ENCODE measurements around the gene SPTBN1.
A peak's percentile ranks its signal among the peaks of the same experiment; 100 is the strongest.
"Not testable (repeated sequence)": the region's sequence is repeated elsewhere in the genome, so short reads cannot be mapped to it uniquely, and the experiment has no call there.

The SPTBN1 gene

DNA sequence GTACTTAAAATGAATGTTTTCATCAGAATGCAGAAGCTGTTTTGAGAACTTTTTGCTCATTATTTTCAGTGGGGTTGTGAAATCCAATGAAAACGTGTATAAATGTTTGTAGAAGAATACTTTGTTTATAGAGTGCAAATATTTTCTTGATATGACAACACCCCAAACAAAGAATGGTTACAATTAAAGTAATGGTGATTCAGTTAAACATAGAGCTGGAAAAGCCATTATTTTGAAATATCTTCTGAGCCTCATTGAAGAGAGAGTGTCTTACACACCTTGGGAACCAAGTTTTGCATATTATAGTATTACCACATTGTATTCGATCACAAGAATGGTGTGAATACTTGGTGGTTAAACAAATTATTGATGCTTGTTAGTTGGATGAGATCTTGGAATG, 48.7 kb downstream of the SPTBN1 start:
- no peak for DNase-seq

DNA sequence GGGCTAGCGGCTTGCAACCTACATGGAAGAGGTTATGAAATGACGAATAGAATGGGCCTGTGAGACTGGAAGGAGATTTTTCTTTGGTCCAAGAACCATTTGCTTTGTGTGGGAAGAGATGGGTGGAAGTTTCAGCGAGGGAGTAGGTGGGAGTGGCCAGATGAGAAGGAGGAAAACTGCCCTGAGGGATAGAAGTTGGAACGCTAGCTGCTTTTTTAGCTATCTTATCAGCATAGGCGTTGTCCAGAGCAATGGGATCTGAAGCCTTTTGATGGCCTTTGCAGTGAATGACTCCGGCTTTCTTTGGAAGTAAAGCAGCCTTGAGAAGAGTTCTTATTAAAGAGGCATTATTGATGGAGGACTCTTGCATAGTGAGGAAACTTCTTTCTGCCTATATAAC, 52.4 kb downstream of the SPTBN1 start:
- DNase-seq = no peak

- not testable (repeated sequence) for DNase-seq
Measured at GRCh38 chr2:54509043-54509442, 52.9 kb downstream of the SPTBN1 start.

GRCh38 chr2:54510916-54511315, 54.8 kb downstream of the SPTBN1 start:
- no peak for DNase-seq

DNA sequence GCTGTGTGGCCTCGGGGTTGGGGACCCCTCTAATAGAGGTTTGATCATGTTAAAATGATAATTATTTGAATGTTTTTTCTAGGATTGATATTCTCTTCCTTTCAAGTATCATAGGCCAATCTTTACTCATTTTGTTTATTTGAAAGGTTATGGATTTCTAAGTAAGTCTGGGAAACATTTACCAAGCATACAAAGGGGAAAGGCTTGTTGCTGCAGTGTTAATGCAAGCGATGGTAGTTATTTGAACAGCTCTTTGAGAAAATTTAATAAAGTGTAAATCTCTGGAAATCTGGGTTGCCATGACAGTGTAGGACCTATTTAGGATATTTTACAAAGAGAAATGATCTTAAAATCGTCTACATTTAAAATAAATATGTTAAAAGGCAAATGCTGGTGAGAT, 56.1 kb downstream of the SPTBN1 start:
- DNase-seq = no peak

GRCh38 chr2:54512663-54513362, 56.7 kb downstream of the SPTBN1 start:
- no peak for DNase-seq

- DNase-seq = no peak
Measured at GRCh38 chr2:54513363-54513715, 57.2 kb downstream of the SPTBN1 start.

DNA sequence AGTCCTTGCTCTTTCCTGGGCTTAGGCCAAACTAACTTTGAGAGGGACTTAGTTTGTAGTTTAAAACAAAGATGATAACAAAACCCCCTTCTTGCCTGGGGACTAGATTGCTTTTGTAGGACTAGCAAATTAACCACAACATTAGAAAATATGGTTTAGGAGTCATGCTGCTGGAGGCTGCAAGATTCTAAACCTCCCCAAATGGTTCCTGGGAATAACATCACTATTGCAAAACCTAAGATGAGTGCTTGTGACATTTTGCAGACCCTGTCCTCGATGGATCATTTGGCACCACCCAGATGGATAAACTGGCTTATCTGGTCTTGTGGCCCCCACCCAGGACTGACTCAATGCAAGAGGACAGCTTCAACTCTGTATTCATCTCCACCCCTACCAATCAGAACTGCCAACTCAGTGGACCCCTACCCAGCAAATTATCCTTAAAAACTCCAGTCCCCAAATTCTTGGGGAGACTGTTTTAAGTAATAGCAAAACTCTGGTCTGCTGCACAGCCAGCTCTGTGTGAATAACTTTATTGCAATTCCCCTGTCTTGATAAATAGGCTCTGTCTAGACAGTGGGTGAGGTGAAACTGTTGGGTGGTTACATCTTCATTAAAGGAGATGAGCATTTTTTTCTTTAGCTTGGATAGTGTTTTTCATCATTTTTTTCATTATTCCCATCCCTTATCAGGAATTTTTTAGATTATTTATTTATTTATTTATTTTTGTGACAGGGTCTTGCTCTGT, 58.9 kb downstream of the SPTBN1 start:
- no peak for DNase-seq

DNA sequence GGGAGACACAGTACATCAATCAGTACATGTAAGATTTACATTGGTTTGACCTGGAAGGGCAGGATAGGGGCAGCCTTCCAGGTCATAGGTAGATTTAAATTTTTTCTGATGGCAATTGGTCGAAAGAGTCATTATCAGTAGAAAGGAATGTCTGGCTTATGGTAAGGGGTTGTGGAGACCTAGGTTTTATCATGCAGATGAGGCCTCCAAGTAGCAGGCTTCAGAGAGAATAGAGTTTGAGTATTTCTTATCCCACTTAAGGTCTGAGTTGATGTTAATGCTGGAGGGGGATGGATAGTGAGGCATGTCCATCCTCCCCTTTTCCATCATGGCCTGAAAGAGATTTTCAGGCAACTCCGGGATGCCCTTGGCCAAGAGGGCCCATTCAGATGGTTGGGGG, 60.7 kb downstream of the SPTBN1 start:
- DNase-seq = no peak

DNA sequence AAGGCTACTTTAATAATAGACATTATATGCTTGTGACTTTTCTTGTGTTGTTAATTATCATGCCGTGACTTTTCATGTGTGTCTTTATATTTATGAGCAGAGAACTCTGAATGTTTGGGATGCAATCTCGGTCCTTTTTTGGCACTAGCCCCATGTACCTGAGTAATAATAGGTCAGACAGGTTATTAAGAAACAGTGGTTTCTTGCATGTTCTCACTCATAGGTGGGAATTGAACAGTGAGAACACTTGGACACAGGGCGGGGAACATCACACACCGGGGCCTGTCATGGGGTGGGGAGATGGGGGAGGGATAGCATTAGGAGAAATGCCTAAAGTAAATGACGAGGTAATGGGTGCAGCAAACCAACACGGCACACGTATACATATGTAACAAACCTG, 61.9 kb downstream of the SPTBN1 start:
- DNase-seq = not testable (repeated sequence)

DNA sequence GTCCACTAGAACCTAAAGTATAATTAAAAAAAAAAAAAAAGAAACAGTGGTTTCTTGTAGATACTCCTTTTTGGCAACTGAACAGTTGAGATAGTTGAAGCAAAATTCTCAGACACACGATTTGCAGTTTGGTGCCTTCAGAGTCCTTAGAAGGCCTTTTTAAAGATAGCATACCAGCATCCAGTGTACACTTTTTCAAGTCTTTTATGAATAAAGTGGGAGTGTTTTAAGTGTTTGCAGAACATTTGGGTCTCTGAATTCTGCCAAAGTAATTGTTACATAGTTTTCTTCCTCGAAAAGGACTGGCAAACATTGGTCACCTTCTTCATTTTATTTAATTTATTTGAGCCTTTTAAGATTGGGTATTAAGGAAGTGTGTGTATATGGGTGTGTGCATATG, 62.3 kb downstream of the SPTBN1 start:
- DNase-seq = no peak

- DNase-seq = no peak
Measured at GRCh38 chr2:54519841-54520459, 63.8 kb downstream of the SPTBN1 start.

- no peak for DNase-seq
Measured at GRCh38 chr2:54520687-54521086, 64.6 kb downstream of the SPTBN1 start.

DNA sequence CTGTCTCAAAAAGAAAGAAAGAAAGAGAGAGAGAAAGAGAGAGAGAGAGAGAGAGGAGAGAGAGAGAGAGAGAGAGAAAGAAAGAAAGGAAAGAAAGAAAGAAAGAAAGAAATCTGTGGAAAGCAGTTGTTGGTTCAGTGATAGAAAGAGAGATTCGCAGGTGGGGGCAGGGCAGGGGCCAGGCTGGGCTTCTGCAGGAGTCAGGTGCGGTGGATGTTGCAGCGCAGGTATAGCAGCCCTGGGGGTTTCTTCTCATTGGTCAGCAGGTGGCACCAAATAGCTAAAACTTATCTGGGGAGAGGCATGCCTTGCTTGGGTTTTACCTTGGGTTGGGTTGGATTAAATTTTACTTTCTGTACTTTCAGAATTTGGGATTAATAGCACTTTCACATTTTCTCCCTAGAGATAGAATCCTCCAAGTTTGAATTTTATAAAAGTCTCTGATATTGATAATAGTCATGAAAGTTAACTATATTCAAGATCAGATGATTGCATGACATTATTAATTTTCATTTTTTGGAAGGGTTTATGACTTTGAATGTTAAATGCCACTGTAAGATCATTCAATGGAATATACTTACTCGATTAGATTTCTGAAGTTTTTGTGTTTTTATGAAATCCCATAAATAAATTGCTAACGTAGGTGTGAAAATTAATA, 66.6 kb downstream of the SPTBN1 start:
- DNase-seq = peak; percentile 67

- no peak for DNase-seq
Measured at GRCh38 chr2:54523324-54523959, 67.3 kb downstream of the SPTBN1 start.

GRCh38 chr2:54524226-54524991, 68.3 kb downstream of the SPTBN1 start:
- DNase-seq = no peak

DNA sequence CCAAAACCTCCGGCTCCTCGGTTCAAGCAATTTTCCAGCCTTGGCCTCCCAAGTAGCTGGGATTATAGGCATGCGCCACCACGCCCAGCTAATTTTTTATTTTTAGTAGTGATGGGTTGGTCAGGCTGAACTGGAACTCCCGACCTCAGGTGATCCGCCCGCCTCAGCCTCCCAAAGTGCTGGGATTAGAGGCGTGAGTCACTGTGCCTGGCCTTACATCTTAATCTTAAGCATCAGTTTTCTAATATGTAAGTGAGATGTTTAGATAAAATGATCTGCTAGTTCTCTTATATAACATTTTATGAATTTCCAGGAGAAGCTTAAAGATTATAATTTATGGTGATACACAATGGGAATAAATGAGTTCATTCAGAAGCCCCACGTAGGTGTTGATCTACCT, 69.2 kb downstream of the SPTBN1 start:
- no peak for DNase-seq

GRCh38 chr2:54526226-54526879, 70.2 kb downstream of the SPTBN1 start:
- DNase-seq = no peak

DNA sequence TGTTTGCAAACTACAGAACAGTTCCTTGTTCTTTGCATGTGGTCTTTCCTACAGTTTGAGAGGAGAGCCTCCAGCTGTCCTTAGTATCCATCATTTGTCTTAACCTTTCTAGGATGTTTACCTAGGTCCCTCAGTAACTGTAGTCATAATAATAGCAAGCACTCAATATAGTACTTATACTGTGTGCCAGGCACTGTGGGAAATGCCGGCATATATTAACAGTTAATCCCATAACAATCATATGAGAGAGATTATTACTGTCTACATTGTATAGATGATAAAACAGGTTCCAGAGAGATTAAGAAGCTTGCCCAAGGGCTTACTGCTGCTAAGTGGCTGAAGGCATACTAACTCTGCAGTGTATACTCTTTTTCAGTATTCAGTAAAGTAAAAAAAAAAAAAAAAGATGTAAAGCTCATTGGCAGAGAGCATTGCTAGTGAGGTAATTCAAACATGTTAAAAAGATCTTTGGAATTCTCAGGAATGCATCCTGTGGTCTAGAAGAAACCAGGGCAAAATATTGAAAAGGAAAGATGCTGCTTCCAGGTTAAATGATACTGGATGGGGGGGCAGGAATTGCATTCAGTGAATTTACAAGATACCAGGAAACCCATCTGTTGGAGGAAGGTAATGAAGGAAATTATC, 72.3 kb downstream of the SPTBN1 start:
- DNase-seq = no peak

- DNase-seq = not testable (repeated sequence)
Measured at GRCh38 chr2:54529518-54529917, 73.4 kb downstream of the SPTBN1 start.

DNA sequence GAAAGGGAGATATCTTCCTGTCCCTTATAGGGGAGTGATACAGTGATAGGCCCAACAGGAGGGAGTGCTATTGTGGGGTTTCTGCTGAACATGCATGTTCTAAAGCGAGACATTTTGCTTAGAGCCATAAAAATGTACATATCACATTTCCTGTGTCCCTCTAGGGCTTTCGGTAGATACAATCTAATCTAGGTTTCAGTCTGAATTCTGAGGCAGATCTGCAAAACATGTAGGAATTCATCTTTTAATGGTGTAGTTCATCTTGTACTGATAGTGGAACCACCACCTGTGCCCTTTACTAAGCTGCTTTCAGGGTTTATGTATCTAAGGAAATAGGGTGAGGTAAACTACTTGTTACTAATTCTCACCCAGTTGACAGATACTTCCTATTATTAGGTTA, 73.8 kb downstream of the SPTBN1 start:
- DNase-seq = no peak
